Cardiac fibroblast (primary cell): Measurements from ENCODE around the gene ARHGAP8.

Source experiments
- DNase-seq, 2 donors: peaks; one replicate each; pipeline versions ENCODE4 v3.0.0 to v3.0.0-alpha.2; 2010; ENCODE audit warnings: low read depth in 2 of 2
- H3K4me3 ChIP-seq, 2 donors: replicated peaks in 1 of 2; 1 replicate in 1 of 2; 2 replicates in 1 of 2; pipeline ENCODE4 v1.5.1; 2011; ENCODE audit warnings: low read depth in 2 of 2, low read length in 2 of 2, mild to moderate bottlenecking in 2 of 2, moderate library complexity in 1 of 2
- CTCF ChIP-seq: IDR thresholded peaks from one replicate; pipeline ENCODE4 v1.5.1; 2011; ENCODE audit warnings: low read depth, mild to moderate bottlenecking, low read length, inconsistent platforms

The ARHGAP8 gene

GRCh38 chr22:44714703-44715350 is 37.5 kb upstream of the ARHGAP8 start:
- DNase-seq: no peak
- no peak overlapping the region for H3K4me3 ChIP-seq
- TF ChIP-seq CTCF: no peak

GRCh38 chr22:44718418-44718817 is 34.0 kb upstream of the ARHGAP8 start:
- H3K4me3 ChIP-seq: no peak overlapping the region
- no peak for DNase-seq
- no peak for TF ChIP-seq CTCF

DNA sequence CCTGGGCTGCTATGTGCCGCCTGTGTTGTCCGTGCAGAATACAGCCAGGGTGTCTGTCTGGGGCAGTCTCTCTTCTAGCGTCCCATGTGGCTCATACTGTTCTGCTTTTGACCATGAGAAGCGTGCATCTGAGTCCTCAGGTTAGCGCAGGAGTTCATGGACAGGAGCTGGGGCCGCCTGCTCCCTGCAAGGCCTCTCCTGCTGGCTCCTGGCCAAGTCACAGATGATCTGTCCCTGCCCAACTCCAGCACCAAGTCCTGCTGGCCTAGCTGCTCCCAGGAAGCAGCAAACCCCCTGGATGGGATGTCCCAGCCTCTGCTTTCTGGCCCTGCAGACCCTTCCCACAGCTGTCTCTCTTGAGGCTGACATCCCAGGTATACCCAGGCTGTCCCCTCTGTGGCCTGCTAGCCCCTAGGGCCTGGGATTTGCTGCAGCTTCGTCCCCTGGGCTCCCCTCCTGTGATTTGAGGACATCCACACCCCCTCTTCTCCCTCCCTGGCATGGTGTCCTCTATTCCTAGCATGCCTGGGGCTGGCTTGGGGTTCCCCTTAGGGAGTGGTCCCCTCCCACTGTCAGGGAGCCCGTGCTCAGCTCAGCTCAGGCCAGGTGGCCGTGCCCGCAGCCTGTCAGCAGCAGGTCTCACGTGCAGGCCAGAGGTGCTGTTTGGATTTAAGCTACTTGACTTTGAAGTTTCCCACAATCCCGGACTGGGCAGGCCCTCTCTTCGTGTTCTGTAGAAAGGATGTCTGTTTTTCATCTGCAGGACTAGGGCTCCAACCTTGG is 32.6 kb upstream of the ARHGAP8 start:
- no peak for TF ChIP-seq CTCF
- no peak for DNase-seq
- no peak overlapping the region for H3K4me3 ChIP-seq

DNA sequence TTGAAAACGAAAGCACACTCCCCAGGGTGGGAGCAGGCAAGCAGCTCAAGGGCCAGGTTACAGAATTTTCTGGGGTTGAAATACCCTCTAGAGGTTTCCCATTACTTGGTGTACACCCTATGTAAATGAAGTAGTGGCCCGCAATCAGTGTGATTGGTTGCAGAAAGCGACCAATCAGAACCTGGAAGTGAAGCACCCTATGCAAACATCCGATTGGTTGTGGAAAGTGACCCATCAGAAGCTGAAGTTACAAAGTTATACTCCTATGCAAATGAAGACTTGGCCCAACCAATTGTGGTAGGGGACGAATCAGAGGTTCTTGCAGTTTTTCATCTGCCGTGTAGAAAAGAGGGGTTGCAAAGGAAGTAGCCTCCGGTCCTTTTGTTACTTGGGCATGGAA is 31.2 kb upstream of the ARHGAP8 start:
- no peak for TF ChIP-seq CTCF
- H3K4me3 ChIP-seq: no peak overlapping the region
- no peak for DNase-seq

DNA sequence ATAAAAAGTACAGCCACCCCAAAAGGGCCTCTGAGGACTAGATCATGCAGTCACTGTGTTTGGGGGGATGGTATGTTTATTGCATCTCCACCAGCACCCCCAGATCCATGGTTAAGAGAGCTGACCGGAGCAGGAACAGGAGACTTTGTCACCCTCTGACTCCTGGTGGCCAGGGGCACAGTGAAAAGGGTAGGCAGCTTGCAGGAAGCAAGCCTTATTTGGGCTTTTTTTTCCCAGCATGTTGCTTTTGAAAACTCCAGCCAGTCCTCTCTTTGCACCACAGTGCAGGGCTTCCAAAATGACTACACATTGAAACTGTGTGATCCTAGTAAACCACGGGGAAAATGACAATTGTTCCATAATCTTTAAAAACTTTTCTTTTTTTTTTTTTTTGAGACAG is 29.8 kb upstream of the ARHGAP8 start:
- no peak for DNase-seq
- no peak overlapping the region for H3K4me3 ChIP-seq
- no peak for TF ChIP-seq CTCF

DNA sequence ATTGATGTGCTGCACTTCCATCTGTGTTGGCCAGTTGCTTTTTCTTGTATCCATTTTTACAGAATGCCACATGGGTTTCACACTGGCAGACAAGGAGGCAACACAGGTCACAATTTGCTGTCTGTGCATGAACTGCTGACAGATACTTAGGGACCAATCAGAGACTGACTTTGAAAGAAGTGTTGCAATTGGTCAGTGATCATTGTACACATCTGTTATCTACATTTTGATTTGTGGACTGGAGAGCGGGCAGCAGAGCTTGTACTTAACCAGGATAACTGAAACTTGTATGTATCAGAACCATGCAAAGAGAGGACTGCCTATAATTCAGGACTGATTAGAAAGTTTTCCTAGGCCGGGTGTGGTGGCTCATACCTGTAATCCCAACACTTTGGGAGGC is 28.6 kb upstream of the ARHGAP8 start:
- TF ChIP-seq CTCF: no peak
- peak; percentile 31 to 45 for DNase-seq
- H3K4me3 ChIP-seq: no peak overlapping the region
